Activated CD4-positive, alpha-beta T cell treated with anti-CD3 and anti-CD28 coated beads, Interleukin-2, amount 50 U/mL, for 16 hours (primary cell): ENCODE data around the gene FBN3.
A peak's percentile ranks its signal among the peaks of the same experiment; 100 is the strongest.
"Not testable (repeated sequence)": the region's sequence is repeated elsewhere in the genome, so short reads cannot be mapped to it uniquely, and the experiment has no call there.

Experiments used
- DNase-seq: peaks from one replicate; pipeline ENCODE4 v3.0.0-alpha.2; 2020

The FBN3 gene

DNA sequence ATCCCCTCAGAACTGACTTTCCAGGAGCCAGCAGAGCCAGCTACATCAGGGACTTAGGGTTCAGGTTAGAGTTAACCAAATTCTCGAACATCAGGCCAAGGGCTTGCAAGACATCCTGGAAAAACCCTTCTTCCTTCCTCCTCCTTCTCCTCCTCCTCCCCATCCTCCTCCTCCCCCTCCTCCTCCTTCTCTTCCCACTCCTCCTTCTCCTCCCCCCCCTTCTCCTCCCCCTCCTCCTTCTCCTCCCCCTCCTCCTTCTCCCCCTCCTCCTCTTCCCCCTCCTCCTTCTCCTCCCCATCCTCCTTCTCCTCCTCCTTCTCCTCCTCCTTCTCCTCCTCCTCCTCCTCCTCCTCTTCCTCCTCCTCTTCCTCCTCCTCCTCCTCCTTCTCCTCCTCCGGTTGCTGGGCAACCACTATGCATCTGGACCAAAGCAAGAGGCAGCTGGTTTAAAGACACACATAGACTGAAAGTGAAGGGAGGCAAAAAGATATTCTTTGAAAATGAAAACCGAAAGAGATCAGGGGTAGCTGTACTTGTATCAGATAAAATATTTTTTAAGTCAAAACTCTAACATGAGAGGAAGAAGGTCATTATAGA lies 102.7 kb downstream of the FBN3 start:
- peak; percentile 12 for DNase-seq

DNA sequence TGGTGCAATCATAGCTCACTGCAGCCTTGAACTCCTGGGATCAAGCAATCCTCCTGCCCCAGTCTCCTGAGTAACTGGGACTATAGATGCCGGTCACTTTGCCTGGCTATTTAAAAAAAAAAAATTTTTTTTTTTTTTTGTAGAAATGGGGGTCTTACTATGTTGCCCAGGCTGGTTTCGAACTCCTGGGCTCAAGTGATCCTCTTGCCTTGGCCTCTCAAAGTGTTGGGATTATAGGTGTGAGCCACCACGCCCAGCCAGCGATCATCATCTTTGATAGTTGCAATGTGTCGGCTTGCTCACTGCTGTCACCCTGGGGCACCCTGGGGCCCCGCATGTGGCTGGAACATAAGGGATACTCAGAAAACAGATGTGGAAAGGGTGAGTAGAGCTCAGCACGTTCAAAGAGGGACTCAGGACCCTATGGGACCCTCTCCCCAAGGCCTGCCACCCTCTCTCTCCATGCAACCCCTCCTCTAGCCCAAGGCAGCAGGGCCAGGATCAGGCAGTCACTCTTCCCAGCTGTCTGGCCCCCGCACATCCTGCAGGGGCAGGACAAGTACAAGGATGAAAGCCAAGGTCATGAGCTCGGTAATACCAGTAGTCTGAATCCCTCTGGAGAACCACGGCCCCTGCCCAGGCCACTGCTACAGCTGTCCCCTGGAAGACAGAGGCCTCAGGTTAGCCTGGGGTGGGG lies 103.4 kb downstream of the FBN3 start:
- DNase-seq: no peak

DNA sequence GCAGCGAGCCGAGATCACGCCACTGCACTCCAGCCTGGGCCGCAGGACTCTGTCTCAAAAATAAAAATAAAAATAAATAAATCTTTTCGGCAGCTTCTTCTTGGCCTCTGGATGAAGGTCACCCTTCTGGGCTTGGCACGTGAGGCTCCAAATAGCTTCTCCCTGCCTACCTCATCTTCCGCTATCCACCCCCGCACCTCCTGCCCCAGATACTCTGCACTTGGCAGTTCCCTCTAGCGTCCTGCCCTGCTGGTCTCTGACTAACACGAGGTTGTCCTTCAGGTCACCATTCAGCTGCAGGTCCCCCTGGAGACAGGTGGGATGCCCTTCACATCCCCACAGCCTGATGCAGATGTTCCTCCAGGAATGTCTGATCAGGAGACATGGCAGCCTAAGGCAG lies 105.4 kb downstream of the FBN3 start:
- no peak for DNase-seq

DNA sequence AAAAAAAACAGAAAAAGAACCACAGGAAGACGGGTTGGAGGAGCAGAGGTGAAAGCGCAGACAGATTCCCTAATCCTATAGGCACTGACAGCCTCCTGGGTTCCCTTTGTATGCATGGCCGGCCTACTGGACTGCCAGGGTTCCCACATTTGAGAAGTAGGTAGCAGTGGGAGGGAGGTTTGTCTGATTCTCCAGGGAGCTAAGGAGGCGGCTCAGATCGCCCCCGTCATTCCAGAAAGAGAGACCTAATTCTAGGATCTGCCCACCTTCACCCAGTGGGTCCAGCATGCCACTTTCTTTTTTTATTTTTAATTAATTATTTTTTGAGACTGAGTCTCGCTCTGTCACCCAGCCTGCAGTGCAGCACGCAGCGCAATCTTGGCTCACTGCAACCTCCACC lies 106.5 kb downstream of the FBN3 start:
- DNase-seq: no peak

DNA sequence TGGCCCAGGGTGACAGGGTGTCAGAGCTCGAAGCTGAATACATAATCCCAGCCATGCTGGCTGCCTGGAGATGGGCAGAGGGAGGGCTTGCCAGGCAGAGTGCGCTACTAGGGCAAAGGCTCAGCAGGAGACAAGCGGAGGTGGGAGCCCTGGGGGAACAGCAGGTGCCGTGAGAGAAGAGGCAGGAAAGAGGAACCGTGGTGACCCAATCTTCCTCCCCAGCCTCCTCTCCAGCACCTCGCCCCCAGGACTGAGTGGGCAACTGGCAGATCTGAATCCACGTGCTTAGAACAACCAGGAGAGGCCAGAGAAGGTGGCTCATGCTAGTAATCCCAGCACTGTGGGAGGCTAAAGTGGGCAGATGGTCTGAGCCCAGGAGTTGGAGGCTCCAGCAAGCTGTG lies 107.9 kb downstream of the FBN3 start:
- no peak for DNase-seq

DNA sequence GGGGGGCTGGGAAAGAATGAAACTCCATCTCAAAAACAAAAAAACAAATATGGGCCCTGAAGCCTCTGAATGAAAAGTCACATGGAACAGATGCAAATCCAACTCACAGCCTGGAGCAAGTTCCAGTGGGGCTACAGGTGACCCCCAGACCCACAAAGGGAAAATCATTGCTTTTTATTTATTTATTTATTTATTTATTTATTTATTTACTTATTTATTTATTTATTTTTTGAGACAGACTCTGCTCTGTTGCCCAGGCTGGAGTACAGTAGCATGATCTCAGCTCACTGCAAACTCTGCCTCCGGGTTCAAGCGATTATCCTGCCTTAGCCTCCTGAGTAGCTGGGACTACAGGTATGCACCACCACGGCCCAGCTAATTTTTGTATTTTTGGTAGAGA lies 110.2 kb downstream of the FBN3 start:
- no peak for DNase-seq

DNA sequence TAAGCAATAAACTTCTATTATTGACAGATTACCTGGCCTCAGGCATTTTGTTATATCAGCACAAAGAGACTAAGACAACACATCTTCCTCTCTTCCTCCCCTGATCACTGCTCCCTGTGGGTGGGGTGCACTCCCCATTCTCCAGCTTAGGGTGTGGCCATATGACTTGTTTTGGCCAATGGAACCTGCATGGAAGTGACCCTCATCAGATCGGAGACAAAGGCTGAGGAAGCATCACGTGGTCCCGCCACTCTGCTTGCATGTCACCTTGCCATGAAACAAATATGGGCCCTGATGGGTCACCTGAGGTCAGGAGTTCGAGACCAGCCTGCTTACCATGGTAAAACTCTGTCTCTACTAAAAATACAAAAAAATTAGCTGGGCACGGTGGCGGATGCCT lies 110.6 kb downstream of the FBN3 start:
- no peak for DNase-seq

DNA sequence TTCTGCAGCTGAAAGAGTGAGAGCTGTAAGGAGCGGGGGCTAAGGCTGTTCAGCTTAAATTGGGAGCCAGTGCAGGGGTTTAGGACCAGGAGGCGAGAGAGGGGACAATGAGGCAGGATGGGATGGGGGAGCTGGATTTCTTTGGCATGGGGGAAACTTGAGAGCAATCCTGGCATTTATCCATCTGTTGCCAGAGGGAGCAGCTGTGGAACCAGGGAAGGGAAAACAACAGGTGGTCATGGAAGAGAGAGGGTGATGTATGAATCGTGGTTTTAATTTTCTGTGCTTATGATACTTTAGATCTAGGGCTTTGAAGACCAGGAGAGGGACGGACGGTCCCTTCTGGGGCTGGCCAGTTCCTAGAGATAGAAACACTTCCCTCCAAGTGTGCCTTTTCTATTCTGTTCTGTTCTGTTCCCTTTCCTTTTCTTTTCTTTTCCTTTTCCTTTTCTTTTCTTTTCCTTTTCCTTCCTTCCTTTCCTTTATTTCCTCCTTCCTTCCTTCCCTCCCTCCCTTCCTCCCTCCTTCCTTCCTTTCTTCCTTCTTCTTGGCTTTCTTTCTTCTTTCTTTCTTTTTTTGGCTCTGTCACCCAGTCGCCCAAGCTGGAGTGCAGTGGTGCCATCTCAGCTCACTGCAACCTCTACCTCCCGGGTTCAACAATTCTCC lies 112.8 kb downstream of the FBN3 start:
- DNase-seq: no peak

DNA sequence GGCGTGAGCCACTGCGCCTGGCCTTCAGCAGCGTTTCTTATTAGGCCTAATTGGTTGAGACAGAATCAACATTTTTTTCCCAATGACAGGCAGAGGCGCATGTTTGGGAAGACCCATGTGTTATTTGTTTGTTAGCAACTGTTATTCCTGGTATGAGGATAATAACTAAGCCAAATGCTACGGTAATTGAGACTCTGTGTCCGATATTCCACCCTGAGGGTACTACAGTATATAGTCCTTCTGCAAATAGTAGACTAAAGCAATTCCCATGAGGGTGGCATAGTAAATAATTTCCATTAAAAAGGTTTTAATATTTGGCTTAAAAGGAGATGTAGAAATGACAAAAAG lies 115.2 kb downstream of the FBN3 start:
- DNase-seq: no peak

DNA sequence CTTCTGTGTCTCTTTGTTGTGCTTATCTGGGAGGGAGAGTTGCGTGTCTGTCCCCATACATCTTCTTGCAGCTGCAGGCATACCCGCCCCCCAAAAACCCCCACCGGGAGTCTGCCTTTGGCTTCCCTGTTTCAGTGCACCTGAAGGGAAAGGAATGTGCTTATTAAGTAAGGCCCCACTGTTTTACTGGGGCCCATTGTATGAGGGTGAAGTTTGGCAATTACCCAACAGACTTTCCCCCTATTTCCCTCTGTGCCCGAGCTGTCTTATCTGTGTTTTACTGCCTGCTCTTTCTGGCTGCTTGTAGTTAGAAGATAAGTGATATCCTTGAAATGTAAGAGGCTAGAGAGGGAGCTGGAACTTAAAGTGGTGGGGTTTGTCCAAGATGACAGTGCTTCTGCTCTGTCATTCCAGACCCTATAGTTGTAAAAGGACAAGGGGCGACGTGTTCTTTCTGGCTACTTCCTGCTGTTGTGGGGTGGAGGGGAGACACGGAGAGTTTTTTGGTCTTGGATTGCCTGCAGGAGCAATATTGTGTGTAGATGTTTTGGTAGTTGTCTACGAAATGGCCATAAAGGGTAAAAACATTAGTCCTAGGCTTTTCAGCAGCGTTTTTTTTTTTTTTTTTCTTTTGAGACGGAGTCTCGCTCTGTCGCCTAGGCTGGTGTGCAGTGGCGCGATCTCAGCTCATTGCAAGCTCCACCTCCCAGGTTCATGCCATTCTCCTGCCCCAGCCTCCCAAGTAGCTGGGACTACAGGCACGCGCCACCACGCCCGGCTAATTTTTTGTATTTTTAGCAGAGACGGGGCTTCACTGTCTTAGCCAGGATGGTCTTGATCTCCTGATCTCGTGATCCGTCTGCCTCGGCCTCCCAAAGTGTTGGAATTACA lies 115.9 kb downstream of the FBN3 start:
- DNase-seq: not testable (repeated sequence)

DNA sequence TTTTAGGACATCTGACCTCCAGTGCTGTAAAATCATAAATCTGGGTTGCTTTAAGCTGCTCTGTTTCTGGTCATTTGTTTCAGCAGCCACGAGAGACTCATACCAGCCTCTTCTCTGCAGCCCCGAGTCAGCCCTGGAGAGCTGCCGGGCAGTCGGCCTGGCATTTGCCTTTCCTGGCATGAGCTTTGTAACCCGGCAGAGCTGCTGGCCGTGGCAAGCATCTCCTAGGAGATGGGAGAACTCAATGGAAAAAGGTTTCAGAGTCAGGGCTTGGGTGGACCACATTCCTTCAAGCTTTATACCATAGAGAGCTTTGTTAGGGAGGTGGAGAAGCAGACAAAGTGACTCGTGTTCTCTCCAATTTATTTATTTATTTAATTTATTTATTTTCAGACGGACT lies 118.4 kb downstream of the FBN3 start:
- DNase-seq: no peak

DNA sequence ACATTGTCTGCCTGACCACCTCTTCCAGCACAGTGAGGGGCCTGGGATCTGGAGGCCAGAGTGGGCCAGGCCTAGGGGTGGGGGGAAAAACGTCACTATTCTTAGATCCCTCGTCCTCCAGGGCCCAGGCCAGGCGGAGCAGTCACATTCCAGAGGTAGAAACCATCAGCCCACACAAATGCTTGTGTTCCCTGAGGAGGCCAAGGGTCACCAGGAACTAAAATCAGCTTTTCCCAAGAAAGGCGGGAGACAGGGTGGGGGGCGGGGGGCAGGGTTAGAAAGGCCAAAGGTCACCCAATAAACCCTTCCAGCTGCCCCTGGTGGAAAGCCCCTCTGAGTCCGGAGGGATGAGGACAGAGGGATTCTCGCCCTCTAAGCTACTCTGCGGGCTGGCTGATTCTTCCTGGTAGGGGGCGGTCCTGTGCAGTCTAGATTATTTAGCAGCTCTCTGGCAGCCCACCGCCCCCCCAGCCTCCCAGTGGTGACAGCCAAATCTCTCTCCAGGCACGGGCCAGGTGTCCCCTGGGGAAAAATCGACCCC lies 120.4 kb downstream of the FBN3 start:
- no peak for DNase-seq

DNA sequence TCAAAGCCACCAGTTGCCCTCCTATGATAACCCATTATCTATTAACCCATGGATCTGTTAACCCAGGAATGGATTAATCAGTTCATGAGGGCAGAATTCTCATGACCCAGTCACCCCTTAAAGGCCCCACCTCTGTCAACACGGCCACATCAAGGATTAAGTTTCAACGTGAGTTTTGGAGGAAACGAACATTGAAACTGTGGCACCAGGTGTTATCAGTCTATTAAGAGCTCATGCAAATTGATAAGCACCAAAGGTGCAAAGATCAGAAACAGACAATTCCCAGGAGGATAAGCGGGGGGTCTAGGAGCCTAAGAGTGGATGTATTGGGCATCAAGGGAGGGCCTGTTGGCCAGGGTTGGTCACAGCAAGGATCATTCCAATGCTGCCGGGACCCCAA lies 124.1 kb downstream of the FBN3 start:
- DNase-seq: no peak

DNA sequence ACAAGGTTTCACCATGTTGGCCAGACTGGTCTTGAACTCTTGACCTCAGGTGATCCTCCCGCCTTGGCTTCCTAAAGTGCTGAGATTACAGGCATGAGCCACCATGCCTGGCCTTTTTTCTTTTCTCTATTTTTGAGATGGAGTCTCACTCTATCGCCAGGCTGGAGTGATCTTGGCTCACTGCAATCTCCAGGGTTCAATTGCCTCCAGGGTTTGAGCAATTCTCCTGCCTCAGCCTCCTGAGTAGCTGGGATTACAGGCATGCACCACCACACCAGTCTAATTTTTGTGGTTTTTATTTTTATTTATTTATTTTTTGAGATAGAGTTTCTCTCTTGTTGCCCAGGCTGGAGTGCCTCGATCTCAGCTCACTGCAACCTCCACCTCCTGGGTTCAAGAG lies 125.1 kb downstream of the FBN3 start:
- not testable (repeated sequence) for DNase-seq

DNA sequence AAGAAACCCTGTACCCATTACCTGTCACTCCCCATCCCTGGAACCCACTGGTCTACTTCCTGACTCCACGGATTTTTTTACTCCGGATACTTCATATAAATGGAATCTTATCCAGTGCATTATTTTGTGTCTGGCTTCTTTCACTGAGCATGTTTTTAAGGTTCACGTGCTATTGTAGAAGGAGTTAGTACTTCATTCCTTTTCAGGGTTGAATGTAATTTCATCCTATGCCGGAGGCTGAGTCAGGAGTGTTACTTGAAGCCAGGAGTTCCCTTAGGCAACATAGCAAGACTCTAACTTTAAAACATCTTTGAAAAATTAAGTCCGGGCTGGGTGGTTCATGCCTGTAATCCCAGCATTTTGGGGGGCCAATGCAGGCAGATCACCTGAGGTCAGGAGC lies 126.0 kb downstream of the FBN3 start:
- no peak for DNase-seq

DNA sequence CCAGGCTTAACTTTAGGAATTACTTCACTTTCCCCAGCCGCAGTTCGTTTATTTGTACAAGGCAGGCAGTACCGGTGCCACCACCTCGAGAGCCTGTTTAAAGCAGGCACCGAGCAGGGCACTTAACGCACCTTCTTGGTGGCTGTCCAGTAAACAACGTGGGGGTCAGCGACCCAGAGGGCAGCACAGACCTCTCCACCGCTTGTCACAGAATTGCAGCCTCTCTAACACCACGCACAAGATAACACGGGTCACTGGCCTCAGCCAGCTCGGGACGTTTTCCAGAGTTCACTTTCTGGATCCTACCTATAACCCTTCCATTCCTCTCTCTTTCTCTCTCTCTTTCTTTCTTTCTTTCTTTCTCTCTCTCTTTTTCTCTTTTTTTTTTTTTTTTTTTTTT lies 127.1 kb downstream of the FBN3 start:
- no peak for DNase-seq

DNA sequence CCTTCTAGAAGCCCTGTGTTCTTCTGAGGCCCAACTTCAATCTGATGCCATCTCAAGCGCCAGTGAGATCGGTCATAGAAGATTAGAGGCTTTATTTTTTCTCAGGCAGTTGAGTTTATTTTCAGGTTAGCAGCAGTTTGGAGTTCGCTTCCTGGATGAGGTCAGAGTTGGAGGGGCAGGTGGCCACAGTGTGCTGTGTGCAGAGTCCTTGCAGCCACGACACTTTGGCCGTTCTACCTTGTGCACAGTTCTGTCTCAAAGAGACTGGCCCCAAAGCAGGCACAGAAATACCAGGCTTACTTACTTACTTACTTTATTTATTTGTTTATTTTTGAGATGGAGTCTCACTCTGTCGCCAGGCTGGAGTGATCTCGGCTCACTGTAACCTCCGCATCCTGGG lies 128.0 kb downstream of the FBN3 start:
- DNase-seq: no peak

DNA sequence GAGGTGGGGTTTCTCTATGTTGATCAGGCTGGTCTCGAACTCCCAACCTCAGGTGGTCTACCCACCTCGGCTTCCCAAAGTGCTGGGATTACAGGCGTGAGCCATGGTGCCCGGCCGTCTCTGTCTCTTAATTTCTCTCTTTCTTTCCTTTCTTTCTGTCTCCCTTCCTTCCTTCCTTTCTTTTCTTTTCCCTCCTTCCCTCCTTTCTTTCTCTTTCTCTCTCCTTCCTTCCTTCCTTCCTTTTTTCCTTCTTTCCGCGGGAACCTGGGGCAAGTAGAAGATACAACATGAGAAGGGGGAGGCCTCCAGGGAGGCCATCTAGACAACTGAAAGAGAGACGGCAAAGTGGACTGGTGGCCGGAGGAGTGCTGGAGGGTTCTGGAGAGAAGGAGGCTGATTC lies 128.7 kb downstream of the FBN3 start:
- DNase-seq: no peak

DNA sequence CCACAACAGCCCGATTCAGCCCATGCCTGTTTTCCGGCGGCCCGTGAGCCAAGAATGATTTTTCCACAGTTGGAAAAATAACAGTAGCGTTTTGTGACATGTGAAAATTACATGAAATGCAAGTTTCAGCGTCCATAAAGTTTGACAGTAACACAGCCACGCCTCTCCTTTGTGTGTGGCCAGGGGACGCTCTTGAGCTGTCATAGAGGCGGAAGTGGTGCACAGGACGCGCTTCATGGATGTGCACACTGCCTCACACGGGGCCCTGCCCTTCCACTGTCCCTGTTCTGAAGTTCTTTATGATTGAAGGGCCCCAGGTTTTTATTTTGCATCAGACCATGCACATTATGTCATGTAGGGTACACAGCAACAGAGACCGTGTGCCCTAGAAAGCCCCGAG lies 131.6 kb downstream of the FBN3 start:
- peak; percentile 29 for DNase-seq
